ENCODE measurements around the gene PERM1.

GRCh38 chr1:1020000-1020404, 38.1 kb upstream of the PERM1 start, which contains the start of gene AGRN:
- TF ChIP-seq, protein P1, sequence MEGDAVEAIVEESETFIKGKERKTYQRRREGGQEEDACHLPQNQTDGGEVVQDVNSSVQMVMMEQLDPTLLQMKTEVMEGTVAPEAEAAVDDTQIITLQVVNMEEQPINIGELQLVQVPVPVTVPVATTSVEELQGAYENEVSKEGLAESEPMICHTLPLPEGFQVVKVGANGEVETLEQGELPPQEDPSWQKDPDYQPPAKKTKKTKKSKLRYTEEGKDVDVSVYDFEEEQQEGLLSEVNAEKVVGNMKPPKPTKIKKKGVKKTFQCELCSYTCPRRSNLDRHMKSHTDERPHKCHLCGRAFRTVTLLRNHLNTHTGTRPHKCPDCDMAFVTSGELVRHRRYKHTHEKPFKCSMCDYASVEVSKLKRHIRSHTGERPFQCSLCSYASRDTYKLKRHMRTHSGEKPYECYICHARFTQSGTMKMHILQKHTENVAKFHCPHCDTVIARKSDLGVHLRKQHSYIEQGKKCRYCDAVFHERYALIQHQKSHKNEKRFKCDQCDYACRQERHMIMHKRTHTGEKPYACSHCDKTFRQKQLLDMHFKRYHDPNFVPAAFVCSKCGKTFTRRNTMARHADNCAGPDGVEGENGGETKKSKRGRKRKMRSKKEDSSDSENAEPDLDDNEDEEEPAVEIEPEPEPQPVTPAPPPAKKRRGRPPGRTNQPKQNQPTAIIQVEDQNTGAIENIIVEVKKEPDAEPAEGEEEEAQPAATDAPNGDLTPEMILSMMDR (IDR thresholded peaks at IDR 0.05), result no peak
- TF ChIP-seq POLR2AphosphoS5 (IDR thresholded peaks at IDR 0.05), result no peak
- TF ChIP-seq POLR2A (IDR thresholded peaks at IDR 0.05), result peak; percentile 66

Measured in prostate gland (tissue), 2 donors.